Measurements from ENCODE around the gene PRKN.

The PRKN gene

DNA sequence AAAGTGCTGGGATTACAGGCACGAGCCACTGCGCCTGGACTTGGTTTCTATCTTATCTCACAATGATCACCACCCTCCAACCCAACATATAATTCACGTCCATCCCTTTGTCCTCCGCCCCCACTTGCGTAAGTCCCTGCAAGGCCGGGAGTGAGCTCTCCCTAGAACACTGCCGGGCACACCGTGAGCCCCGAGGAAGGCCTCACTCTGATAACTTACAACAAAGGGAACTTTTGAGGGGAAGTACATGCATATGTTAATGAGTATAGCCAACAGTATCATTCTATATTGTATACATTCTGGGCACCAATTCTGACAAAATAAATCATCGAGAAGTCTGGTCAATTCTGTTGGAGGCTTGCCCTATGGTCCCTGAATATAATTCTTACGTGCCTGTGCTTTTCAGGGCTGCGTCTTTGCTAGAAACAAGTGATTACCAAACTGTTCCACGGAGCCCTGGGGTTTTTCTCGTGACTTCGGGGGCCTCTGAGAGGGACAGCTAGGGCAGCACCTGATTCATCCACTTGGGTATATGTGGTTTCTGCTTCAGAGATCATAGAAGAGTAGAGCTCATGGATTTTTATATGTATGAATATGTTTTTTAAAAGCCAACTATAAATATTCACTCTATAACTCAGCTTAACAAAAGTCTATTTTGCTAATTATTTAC lies 983.9 kb downstream of the PRKN start:
- no peak overlapping the region for H3K4me3 ChIP-seq (ENCODE audit: low read depth in 1 of 5, low read length in 5 of 5)
- peaks cover 0 to under 1% (median 0%) of the 10 kb centered on the region in 5 donors for H3K4me1 ChIP-seq (ENCODE audit: control insufficient read depth in 5 of 5, insufficient read depth in 5 of 5, low read length in 5 of 5)
- no peak overlapping the region for H3K9ac ChIP-seq (ENCODE audit: low read length in 5 of 5)
- no peak overlapping the region for H3K27ac ChIP-seq (ENCODE audit: low read depth, low read length)
- H3K27me3 ChIP-seq (ENCODE audit: control insufficient read depth in 5 of 5, insufficient read depth in 4 of 5, low read length in 5 of 5): no peaks in the 10 kb centered on the region
- H3K36me3 ChIP-seq (ENCODE audit: control insufficient read depth in 5 of 5, insufficient read depth in 5 of 5, low read length in 5 of 5): no peaks in the 10 kb centered on the region
- no peaks in the 10 kb centered on the region for H3K9me3 ChIP-seq (ENCODE audit: control insufficient read depth in 5 of 5, low read length in 5 of 5)

DNA sequence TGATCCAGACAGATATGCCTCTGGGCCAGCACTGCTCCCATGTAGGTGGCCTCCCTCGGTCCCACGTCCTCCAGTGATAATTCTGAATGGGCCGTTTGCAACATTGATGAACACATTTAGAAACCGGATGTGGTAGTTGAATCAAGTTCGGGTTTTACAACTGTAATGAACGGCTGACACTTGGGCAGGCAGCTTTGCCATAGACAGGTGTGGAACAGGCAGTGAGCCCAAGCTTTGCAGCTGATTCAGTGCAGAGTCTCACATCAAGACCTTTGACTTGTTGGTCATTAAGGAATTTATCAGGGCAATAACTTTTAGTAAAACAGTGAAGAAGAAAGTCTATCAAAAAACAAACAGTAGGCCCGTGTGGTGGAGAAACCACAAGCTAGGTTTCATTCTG lies 987.1 kb downstream of the PRKN start:
- H3K4me1 ChIP-seq (ENCODE audit: control insufficient read depth in 5 of 5, insufficient read depth in 5 of 5, low read length in 5 of 5): no peaks in the 10 kb centered on the region
- no peaks in the 10 kb centered on the region for H3K36me3 ChIP-seq (ENCODE audit: control insufficient read depth in 5 of 5, insufficient read depth in 5 of 5, low read length in 5 of 5)
- no peaks in the 10 kb centered on the region for H3K9me3 ChIP-seq (ENCODE audit: control insufficient read depth in 5 of 5, low read length in 5 of 5)
- H3K27ac ChIP-seq (ENCODE audit: low read depth, low read length): no peak overlapping the region
- no peak overlapping the region for H3K9ac ChIP-seq (ENCODE audit: low read length in 5 of 5)
- no peak overlapping the region for H3K4me3 ChIP-seq (ENCODE audit: low read depth in 1 of 5, low read length in 5 of 5)
- no peaks in the 10 kb centered on the region for H3K27me3 ChIP-seq (ENCODE audit: control insufficient read depth in 5 of 5, insufficient read depth in 4 of 5, low read length in 5 of 5)

DNA sequence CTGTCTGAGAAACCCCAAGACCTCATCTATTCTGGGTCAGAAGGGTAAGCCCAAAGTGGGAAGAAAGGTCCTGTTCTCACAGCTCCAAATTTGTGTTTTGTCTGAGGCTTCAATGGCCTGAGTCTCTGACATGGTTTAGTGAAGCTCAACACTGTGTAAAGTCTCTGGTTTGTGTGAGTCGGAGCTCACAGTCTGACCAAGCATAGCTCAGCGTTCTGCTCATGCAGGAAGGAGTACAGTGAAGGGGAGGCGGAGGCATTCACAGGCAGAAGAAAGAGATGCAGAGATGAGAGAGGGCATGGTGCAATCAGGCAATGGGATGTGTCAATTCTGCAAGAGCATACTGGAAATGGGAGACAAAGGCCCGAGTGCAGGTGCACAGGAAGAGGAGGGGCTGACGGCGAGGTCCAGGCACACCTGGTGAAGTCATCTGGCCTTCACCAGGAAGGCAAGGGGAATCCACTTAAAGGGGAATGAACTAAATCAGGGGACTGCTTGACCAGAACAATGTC lies 990.7 kb downstream of the PRKN start:
- no peak overlapping the region for H3K9ac ChIP-seq (ENCODE audit: low read length in 5 of 5)
- H3K36me3 ChIP-seq (ENCODE audit: control insufficient read depth in 5 of 5, insufficient read depth in 5 of 5, low read length in 5 of 5): no peaks in the 10 kb centered on the region
- H3K4me3 ChIP-seq (ENCODE audit: low read depth in 1 of 5, low read length in 5 of 5): no peak overlapping the region
- H3K9me3 ChIP-seq (ENCODE audit: control insufficient read depth in 5 of 5, low read length in 5 of 5): no peaks in the 10 kb centered on the region
- H3K27ac ChIP-seq (ENCODE audit: low read depth, low read length): no peak overlapping the region
- H3K4me1 ChIP-seq (ENCODE audit: control insufficient read depth in 5 of 5, insufficient read depth in 5 of 5, low read length in 5 of 5): no peaks in the 10 kb centered on the region
- no peaks in the 10 kb centered on the region for H3K27me3 ChIP-seq (ENCODE audit: control insufficient read depth in 5 of 5, insufficient read depth in 4 of 5, low read length in 5 of 5)

DNA sequence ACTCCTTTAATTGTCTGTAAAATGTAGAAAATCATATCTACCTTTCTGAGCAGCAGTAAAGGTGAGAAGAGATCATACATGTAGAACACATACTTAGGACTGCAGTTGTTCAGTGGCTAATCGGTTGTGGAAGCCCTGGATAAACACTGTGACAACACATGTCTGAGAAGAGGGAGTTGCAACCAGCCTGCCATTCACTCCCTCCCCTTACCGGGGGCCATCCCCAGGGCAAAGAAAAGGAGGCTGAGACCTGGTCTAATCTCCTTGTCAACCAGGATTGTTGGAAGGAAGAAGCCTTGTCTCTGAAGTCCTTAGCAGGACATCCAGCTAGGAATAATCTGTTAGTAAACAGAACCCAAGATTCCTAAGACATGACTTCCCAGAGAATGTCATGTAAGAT lies 991.2 kb downstream of the PRKN start:
- no peak overlapping the region for H3K27ac ChIP-seq (ENCODE audit: low read depth, low read length)
- no peak overlapping the region for H3K9ac ChIP-seq (ENCODE audit: low read length in 5 of 5)
- H3K27me3 ChIP-seq (ENCODE audit: control insufficient read depth in 5 of 5, insufficient read depth in 4 of 5, low read length in 5 of 5): no peaks in the 10 kb centered on the region
- H3K4me3 ChIP-seq (ENCODE audit: low read depth in 1 of 5, low read length in 5 of 5): no peak overlapping the region
- H3K36me3 ChIP-seq (ENCODE audit: control insufficient read depth in 5 of 5, insufficient read depth in 5 of 5, low read length in 5 of 5): no peaks in the 10 kb centered on the region
- no peaks in the 10 kb centered on the region for H3K9me3 ChIP-seq (ENCODE audit: control insufficient read depth in 5 of 5, low read length in 5 of 5)
- no peaks in the 10 kb centered on the region for H3K4me1 ChIP-seq (ENCODE audit: control insufficient read depth in 5 of 5, insufficient read depth in 5 of 5, low read length in 5 of 5)

DNA sequence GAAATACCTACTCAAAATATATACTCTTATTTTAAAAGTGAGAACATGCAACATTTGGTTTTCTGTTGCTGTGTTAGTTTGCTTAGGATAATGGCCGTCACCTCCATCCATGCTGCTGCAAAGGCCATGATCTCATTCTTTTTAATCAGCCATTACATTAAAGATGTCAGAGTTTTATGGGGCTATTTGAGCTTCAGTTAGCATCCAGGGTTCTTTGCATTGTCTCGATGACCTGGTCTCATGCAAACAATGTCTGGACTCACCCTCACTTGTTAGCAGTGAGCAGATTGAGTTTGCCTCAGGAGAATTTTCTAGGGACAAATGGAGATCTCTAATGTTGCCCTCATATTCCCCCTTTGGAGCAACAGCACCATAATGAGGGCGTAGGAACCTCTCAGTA lies 995.0 kb downstream of the PRKN start:
- no peaks in the 10 kb centered on the region for H3K27me3 ChIP-seq (ENCODE audit: control insufficient read depth in 5 of 5, insufficient read depth in 4 of 5, low read length in 5 of 5)
- no peak overlapping the region for H3K27ac ChIP-seq (ENCODE audit: low read depth, low read length)
- H3K9me3 ChIP-seq (ENCODE audit: control insufficient read depth in 5 of 5, low read length in 5 of 5): peaks cover 0 to 3% (median 0%) of the 10 kb centered on the region in 5 donors
- no peak overlapping the region for H3K4me3 ChIP-seq (ENCODE audit: low read depth in 1 of 5, low read length in 5 of 5)
- no peaks in the 10 kb centered on the region for H3K4me1 ChIP-seq (ENCODE audit: control insufficient read depth in 5 of 5, insufficient read depth in 5 of 5, low read length in 5 of 5)
- H3K9ac ChIP-seq (ENCODE audit: low read length in 5 of 5): no peak overlapping the region
- H3K36me3 ChIP-seq (ENCODE audit: control insufficient read depth in 5 of 5, insufficient read depth in 5 of 5, low read length in 5 of 5): no peaks in the 10 kb centered on the region

DNA sequence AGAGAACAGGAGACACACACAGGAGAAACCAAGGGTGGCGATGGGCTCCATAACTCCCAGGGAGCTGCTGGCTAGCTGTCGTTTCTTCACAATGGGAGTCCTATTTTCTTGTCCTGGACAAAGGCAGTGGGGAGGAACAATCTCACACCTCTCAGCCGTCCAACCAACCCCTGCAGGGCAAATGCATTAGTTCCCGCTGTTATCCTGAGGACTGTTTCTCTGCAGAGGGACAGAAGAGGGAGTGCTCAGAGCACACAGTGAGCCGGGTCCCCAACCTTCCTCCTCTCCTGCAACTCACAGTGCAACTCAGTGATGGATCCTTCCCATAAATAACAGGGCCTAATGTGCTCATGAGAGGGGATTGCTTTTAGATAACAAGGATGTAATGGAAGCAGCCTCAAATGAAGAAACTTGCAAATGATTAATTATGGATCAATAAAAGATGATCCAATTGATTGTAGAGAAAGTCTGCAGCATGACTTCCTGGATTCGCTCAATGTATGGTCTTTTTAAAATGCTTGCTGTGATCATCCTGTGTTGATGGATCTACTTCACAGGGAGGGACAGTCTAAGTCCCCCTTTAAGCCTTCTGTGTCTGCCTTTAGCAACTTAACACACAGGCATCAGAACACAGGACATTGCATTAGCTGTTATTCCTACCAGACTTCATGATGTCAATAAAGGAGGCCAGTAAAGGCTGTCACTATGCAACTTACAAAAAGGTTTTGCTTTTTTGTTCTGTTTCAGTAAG lies 1000.3 kb downstream of the PRKN start:
- Histone ChIP-seq H3K27me3 (ENCODE audit: control insufficient read depth in 5 of 5, insufficient read depth in 4 of 5, low read length in 5 of 5) (no peaks in the 10 kb centered on the region), H3K36me3 (ENCODE audit: control insufficient read depth in 5 of 5, insufficient read depth in 5 of 5, low read length in 5 of 5) (no peaks in the 10 kb centered on the region), H3K27ac (ENCODE audit: low read depth, low read length) (no peak overlapping the region), H3K9me3 (ENCODE audit: control insufficient read depth in 5 of 5, low read length in 5 of 5) (peaks cover 0 to 3% (median 0%) of the 10 kb centered on the region in 5 donors), H3K9ac (ENCODE audit: low read length in 5 of 5) (no peak overlapping the region), H3K4me3 (ENCODE audit: low read depth in 1 of 5, low read length in 5 of 5) (no peak overlapping the region), H3K4me1 (ENCODE audit: control insufficient read depth in 5 of 5, insufficient read depth in 5 of 5, low read length in 5 of 5) (no peaks in the 10 kb centered on the region)

DNA sequence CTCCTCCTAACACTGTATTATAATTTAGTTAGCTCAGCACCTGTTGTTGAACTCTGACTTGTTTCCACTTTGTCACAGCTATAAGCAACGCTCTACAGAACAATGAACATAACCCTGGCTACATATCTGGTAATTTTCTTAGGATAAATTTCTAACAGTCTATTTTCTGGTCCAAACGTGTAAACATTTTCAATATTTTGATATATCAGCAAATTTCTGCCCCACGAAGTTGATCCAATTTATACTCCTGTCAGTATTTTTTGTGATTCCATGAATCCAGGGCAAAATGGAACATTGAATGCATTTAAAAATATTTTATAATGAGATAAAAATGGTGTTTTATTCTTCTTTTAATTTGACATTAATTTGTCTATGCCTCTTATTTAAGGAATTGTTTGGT lies 1005.2 kb downstream of the PRKN start:
- no peaks in the 10 kb centered on the region for H3K27me3 ChIP-seq (ENCODE audit: control insufficient read depth in 5 of 5, insufficient read depth in 4 of 5, low read length in 5 of 5)
- H3K4me3 ChIP-seq (ENCODE audit: low read depth in 1 of 5, low read length in 5 of 5): no peak overlapping the region
- no peak overlapping the region for H3K9ac ChIP-seq (ENCODE audit: low read length in 5 of 5)
- H3K9me3 ChIP-seq (ENCODE audit: control insufficient read depth in 5 of 5, low read length in 5 of 5): peaks cover 0 to 3% (median 0%) of the 10 kb centered on the region in 5 donors
- no peak overlapping the region for H3K27ac ChIP-seq (ENCODE audit: low read depth, low read length)
- no peaks in the 10 kb centered on the region for H3K4me1 ChIP-seq (ENCODE audit: control insufficient read depth in 5 of 5, insufficient read depth in 5 of 5, low read length in 5 of 5)
- H3K36me3 ChIP-seq (ENCODE audit: control insufficient read depth in 5 of 5, insufficient read depth in 5 of 5, low read length in 5 of 5): no peaks in the 10 kb centered on the region

DNA sequence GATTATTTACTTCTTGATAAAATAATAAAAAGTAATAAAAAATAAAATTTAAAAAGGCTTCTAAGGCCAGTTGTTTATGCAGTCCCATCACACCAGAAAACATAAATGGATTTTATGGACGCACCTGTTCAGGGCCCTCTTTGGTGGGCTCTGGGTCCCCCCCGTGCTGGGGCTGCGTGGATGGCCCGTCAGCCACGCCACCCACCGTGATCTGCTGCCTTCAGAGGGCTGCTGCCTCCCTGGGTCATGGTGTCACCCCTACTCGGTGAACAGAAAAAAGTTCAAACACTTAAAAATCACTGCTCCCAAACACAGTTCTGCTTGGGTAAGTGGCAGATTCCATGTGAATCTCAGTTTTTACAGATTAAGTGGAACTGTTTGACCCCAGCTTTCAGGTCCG lies 1006.1 kb downstream of the PRKN start:
- Histone ChIP-seq H3K9me3 (ENCODE audit: control insufficient read depth in 5 of 5, low read length in 5 of 5) (peaks cover 0 to 3% (median 0%) of the 10 kb centered on the region in 5 donors), H3K9ac (ENCODE audit: low read length in 5 of 5) (no peak overlapping the region), H3K27ac (ENCODE audit: low read depth, low read length) (no peak overlapping the region), H3K4me1 (ENCODE audit: control insufficient read depth in 5 of 5, insufficient read depth in 5 of 5, low read length in 5 of 5) (no peaks in the 10 kb centered on the region), H3K4me3 (ENCODE audit: low read depth in 1 of 5, low read length in 5 of 5) (no peak overlapping the region), H3K36me3 (ENCODE audit: control insufficient read depth in 5 of 5, insufficient read depth in 5 of 5, low read length in 5 of 5) (no peaks in the 10 kb centered on the region), H3K27me3 (ENCODE audit: control insufficient read depth in 5 of 5, insufficient read depth in 4 of 5, low read length in 5 of 5) (no peaks in the 10 kb centered on the region)

DNA sequence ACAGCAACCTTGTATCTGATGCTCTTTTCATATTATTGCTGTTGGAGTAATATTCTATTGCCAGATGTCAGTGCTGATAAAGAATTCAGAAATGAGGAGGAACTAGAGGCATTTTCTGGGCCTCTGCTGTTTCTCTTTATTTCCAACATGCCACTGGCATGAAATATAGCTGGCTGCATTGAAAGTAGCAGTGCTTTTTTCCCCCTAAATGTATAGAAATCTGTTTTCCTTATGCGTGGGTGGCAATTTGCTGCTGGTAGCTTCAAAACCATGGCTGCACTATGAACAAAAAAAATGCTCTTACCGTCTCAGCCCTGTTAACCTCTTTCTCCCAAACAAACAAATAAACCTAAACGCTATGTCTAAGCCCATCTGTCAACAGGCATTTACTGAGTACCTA lies 1011.4 kb downstream of the PRKN start:
- peaks cover 0 to 3% (median 0%) of the 10 kb centered on the region in 5 donors for H3K9me3 ChIP-seq (ENCODE audit: control insufficient read depth in 5 of 5, low read length in 5 of 5)
- H3K27me3 ChIP-seq (ENCODE audit: control insufficient read depth in 5 of 5, insufficient read depth in 4 of 5, low read length in 5 of 5): no peaks in the 10 kb centered on the region
- no peak overlapping the region for H3K27ac ChIP-seq (ENCODE audit: low read depth, low read length)
- no peak overlapping the region for H3K4me3 ChIP-seq (ENCODE audit: low read depth in 1 of 5, low read length in 5 of 5)
- H3K9ac ChIP-seq (ENCODE audit: low read length in 5 of 5): no peak overlapping the region
- H3K4me1 ChIP-seq (ENCODE audit: control insufficient read depth in 5 of 5, insufficient read depth in 5 of 5, low read length in 5 of 5): no peaks in the 10 kb centered on the region
- no peaks in the 10 kb centered on the region for H3K36me3 ChIP-seq (ENCODE audit: control insufficient read depth in 5 of 5, insufficient read depth in 5 of 5, low read length in 5 of 5)

DNA sequence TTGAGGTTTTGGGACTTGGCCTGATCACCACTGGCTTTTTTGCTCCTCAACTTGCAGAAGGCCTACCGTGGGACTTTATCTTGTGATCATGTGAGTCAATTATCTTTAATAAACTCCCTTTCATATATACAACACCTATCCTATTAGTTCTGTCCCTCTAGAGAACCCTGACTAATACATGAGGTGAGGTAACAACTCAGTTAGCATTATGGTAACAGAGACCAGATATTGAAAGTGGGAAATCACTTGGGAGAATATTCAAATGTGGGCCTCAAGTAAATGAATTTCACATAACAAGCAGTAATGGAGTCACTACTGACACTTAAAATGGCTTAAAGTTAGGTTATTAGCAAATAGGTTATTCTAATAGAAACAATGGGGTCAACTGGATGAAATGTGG lies 1015.6 kb downstream of the PRKN start:
- no peak overlapping the region for H3K27ac ChIP-seq (ENCODE audit: low read depth, low read length)
- H3K27me3 ChIP-seq (ENCODE audit: control insufficient read depth in 5 of 5, insufficient read depth in 4 of 5, low read length in 5 of 5): no peaks in the 10 kb centered on the region
- H3K9me3 ChIP-seq (ENCODE audit: control insufficient read depth in 5 of 5, low read length in 5 of 5): no peaks in the 10 kb centered on the region
- H3K36me3 ChIP-seq (ENCODE audit: control insufficient read depth in 5 of 5, insufficient read depth in 5 of 5, low read length in 5 of 5): no peaks in the 10 kb centered on the region
- no peak overlapping the region for H3K9ac ChIP-seq (ENCODE audit: low read length in 5 of 5)
- H3K4me1 ChIP-seq (ENCODE audit: control insufficient read depth in 5 of 5, insufficient read depth in 5 of 5, low read length in 5 of 5): no peaks in the 10 kb centered on the region
- no peak overlapping the region for H3K4me3 ChIP-seq (ENCODE audit: low read depth in 1 of 5, low read length in 5 of 5)
